Parathyroid adenoma (tissue), 2 donors: ENCODE results near the gene GRXCR2.
"Not testable (repeated sequence)": the region's sequence is repeated elsewhere in the genome, so short reads cannot be mapped to it uniquely, and the experiment has no call there.

Source experiments
- H2AFZ ChIP-seq: fragments of 300-600 bp; sonication (generic); one replicate; pipeline ENCODE4 v1.7.0; 2017; ENCODE audit warnings: antibody characterized with exemption, mild to moderate bottlenecking
- H3K27ac ChIP-seq: fragments of 300-600 bp; sonication (generic); one replicate; pipeline ENCODE4 v1.7.0; 2017
- H3K27me3 ChIP-seq: fragments of 300-600 bp; sonication (generic); one replicate; pipeline ENCODE4 v1.7.0; 2017; ENCODE audit warnings: low read length; ENCODE audit not compliant: control insufficient read depth, insufficient read depth
- H3K36me3 ChIP-seq: fragments of 300-600 bp; sonication (generic); one replicate; pipeline ENCODE4 v1.7.0; 2017; ENCODE audit warnings: low read length; ENCODE audit not compliant: control insufficient read depth, insufficient read depth
- H3K4me1 ChIP-seq: fragments of 300-600 bp; sonication (generic); one replicate; pipeline ENCODE4 v1.7.0; 2017; ENCODE audit warnings: control low read depth
- H3K4me2 ChIP-seq: fragments of 300-600 bp; sonication (generic); one replicate; pipeline ENCODE4 v1.7.0; 2017; ENCODE audit warnings: low read length
- H3K4me3 ChIP-seq: fragments of 300-600 bp; sonication (generic); one replicate; pipeline ENCODE4 v1.7.0; 2017; ENCODE audit warnings: low read depth, low read length
- H3K79me2 ChIP-seq: fragments of 300-600 bp; sonication (generic); one replicate; pipeline ENCODE4 v1.7.0; 2017; ENCODE audit warnings: control low read depth
- H3K9ac ChIP-seq: fragments of 300-600 bp; sonication (generic); one replicate; pipeline ENCODE4 v1.7.0; 2017; ENCODE audit warnings: mild to moderate bottlenecking
- H3K9me3 ChIP-seq: fragments of 300-600 bp; sonication (generic); one replicate; pipeline ENCODE4 v1.7.0; 2017; ENCODE audit warnings: low read length; ENCODE audit not compliant: control insufficient read depth
- TF ChIP-seq, protein P1 (sequence below): fragments of 300-600 bp; sonication (generic); IDR thresholded peaks from one replicate; pipeline ENCODE4 v1.7.0; 2017; ENCODE audit warnings: antibody characterized with exemption, mild to moderate bottlenecking
- donor health status: primary hyperparathyroidism.

GRXCR2 gene

DNA sequence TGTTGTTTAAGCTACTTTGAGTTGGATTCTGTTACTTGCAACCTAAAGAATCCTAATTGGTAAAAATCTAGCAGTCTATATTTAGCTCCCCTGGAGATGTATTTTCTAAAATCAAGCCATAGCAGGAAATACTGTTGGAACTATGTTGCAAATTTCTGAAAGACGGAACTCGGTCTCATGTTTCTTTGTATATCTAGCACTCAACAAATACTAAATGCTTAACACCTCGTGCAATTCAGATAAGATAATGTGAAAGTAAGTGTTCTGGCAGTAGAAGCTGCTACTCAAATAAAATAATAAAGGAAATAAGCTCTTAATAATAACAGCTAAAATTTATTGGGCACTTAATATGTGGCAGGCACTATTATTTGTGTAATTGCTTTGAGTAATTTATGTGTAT lies 26.7 kb downstream of the GRXCR2 start:
- no peak overlapping the region for H3K27ac ChIP-seq
- no peak overlapping the region for H3K4me2 ChIP-seq
- H3K27me3 ChIP-seq, result no peaks in the 10 kb centered on the region
- H3K4me1 ChIP-seq, result no peaks in the 10 kb centered on the region
- no peaks in the 10 kb centered on the region for H3K36me3 ChIP-seq
- no peaks in the 10 kb centered on the region for H3K9me3 ChIP-seq
- no peak overlapping the region for H3K9ac ChIP-seq
- no peaks in the 10 kb centered on the region for H3K79me2 ChIP-seq
- H2AFZ ChIP-seq, result no peak overlapping the region
- H3K4me3 ChIP-seq, result no peak overlapping the region
- TF ChIP-seq, protein P1, sequence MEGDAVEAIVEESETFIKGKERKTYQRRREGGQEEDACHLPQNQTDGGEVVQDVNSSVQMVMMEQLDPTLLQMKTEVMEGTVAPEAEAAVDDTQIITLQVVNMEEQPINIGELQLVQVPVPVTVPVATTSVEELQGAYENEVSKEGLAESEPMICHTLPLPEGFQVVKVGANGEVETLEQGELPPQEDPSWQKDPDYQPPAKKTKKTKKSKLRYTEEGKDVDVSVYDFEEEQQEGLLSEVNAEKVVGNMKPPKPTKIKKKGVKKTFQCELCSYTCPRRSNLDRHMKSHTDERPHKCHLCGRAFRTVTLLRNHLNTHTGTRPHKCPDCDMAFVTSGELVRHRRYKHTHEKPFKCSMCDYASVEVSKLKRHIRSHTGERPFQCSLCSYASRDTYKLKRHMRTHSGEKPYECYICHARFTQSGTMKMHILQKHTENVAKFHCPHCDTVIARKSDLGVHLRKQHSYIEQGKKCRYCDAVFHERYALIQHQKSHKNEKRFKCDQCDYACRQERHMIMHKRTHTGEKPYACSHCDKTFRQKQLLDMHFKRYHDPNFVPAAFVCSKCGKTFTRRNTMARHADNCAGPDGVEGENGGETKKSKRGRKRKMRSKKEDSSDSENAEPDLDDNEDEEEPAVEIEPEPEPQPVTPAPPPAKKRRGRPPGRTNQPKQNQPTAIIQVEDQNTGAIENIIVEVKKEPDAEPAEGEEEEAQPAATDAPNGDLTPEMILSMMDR, result no peak

DNA sequence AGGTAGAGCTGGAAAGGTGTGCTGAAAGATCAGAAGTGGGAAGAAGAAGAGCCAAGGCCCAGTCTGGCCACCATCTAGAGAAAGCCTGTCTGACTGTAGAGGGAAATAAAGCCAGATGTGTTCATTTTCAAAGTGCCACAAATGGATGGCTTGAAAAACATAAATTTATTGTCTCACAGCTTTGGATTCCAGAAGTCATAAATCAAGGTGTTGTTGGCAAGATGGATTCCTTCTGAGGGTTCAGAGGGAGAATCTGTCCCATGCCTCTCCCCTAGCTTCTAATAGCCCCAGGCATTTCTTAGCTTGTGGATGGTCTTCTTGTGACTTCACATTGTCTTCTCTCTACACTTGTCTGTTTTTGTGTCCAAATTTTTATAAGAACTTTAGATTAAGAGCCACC lies 31.5 kb downstream of the GRXCR2 start:
- Histone ChIP-seq H3K4me1 (no peaks in the 10 kb centered on the region), H3K36me3 (no peaks in the 10 kb centered on the region), H3K9me3 (no peaks in the 10 kb centered on the region), H3K79me2 (no peaks in the 10 kb centered on the region), H2AFZ (peak overlapping the region; percentile 33), H3K27ac (no peak overlapping the region), H3K4me2 (no peak overlapping the region), H3K27me3 (no peaks in the 10 kb centered on the region), H3K4me3 (no peak overlapping the region), H3K9ac (no peak overlapping the region)
- TF ChIP-seq, protein P1, result no peak

DNA sequence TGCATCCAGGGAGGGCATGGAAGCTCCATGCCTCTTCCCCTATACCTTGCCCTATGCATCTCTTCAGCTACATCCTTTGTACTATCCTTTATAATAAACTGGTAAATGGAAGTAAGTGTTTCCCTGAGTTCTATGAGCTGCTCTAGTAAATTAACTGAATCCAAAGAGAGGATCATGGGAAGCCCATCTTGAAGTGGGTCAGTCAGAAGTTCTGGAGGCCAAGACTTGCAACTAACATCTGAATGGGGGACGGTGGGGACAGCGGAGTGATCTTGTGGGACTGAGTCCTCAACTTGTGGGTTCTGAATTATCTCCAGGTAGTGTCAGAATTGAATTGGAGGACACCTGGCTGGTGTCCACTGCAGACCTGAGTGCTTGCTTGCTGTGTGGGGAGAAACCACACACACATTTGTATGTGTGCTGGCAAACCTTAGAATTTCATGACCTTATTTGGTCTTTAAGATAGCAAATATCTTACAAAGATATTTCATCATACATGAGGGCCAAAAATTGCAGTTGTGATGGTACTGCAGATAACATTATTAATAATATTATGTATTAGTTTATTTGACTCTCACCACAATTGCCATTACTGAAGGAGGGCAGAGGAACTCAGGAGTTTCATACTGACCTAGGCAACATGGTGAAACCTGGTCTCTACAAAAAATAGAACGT lies 32.2 kb downstream of the GRXCR2 start:
- no peak overlapping the region for H3K27ac ChIP-seq
- no peaks in the 10 kb centered on the region for H3K36me3 ChIP-seq
- TF ChIP-seq, protein P1, result no peak
- H3K9me3 ChIP-seq, result no peaks in the 10 kb centered on the region
- H3K9ac ChIP-seq, result no peak overlapping the region
- H2AFZ ChIP-seq, result peak overlapping the region; percentile 33
- H3K27me3 ChIP-seq, result no peaks in the 10 kb centered on the region
- H3K79me2 ChIP-seq, result no peaks in the 10 kb centered on the region
- no peak overlapping the region for H3K4me2 ChIP-seq
- no peaks in the 10 kb centered on the region for H3K4me1 ChIP-seq
- H3K4me3 ChIP-seq, result no peak overlapping the region

DNA sequence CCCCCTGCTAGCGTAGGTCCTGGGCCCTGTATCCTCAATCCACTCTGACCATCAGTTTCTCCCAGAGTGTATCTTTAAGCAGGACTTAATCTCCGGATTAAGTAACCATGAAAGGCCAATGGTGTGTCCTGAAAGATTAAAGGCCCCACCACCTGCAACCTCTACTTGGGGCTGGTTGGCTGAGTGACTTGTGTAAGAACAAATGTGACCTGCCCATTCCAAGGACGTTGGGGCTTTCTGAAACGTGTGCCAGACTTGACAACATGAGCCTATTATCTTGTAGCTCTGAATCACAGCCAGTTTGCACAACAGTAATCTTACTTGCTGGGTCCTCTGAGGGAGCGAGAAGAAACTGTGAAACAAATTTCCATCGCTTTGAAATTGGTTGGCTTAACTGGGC lies 34.5 kb downstream of the GRXCR2 start:
- TF ChIP-seq, protein P1, result no peak

DNA sequence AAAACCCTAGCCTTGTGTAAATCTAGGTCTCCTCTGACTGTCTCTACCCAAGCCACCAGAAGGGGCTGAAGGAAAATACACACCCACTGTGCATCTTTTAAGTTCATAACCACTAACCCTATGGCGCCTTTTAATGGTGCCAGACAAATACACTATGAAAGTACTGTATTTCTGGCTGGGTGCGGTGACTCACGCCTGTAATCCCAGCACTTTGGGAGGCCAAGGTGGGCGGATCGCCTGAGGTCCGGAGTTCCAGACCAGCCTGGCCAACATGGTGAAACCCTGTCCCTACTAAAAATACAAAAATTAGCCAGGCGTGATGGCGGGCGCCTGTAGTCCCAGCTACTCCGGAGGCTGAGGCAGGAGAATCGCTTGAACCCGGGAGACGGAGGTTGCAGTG lies 36.6 kb downstream of the GRXCR2 start:
- H3K4me1 ChIP-seq, H3K9ac ChIP-seq, H3K79me2 ChIP-seq, H3K27me3 ChIP-seq, H3K27ac ChIP-seq, H3K9me3 ChIP-seq, H3K36me3 ChIP-seq: not testable (repeated sequence)
- Histone ChIP-seq H3K4me2 (peak overlapping the region; percentile 97), H2AFZ (peak overlapping the region; percentile 89), H3K4me3 (peak overlapping the region; percentile 85)

More for the DNA sequence above, 34.5 kb downstream of the GRXCR2 start:
- no peak overlapping the region for H3K4me2 ChIP-seq
- no peaks in the 10 kb centered on the region for H3K79me2 ChIP-seq
- H3K9ac ChIP-seq, result no peak overlapping the region
- no peaks in the 10 kb centered on the region for H3K9me3 ChIP-seq
- no peaks in the 10 kb centered on the region for H3K4me1 ChIP-seq
- H2AFZ ChIP-seq, result no peak overlapping the region
- no peaks in the 10 kb centered on the region for H3K36me3 ChIP-seq
- no peaks in the 10 kb centered on the region for H3K27me3 ChIP-seq
- H3K27ac ChIP-seq, result no peak overlapping the region
- no peak overlapping the region for H3K4me3 ChIP-seq
